ENCODE results near the gene SLC12A1. TPM values are rescaled to one million over a fixed set of nuclear protein-coding genes. Genes with fewer than 3 reads are reported as not detected.
A peak's percentile ranks its signal among the peaks of the same experiment; 100 is the strongest.

The SLC12A1 gene
- total RNA-seq, 1 donor from 2014 or later: 0.13 TPM

DNA sequence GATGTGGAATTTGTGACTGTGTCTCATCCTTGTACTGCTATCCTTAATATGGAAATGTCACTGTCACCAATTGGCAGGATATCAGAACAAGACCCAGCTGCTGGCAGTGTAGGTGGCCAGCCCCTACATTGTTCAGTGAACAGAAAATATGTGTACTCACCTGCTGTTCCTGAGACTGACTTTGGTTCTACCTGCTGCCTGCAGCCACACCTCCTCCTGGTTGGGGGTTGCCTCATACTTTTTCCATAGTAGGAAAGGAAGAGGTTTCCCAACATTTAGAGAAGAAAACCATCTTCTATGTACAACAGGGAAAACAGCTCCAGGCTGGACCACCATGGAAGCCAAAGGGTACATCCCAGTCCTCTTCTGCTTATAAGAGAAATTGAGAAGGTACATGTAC lies 35.9 kb downstream of the SLC12A1 start:
- DNase-seq (ENCODE audit: low spot score in 2 of 2, unreplicated experiment in 2 of 2): no peak
- no peak for TF ChIP-seq CTCF (IDR thresholded peaks at IDR 0.05; ENCODE audit: unreplicated experiment)
- Mint-ChIP-seq H3K9me3 (no peaks in the 10 kb centered on the region), H3K27me3 (ENCODE audit: low read depth) (no peaks in the 10 kb centered on the region), H3K4me1 (no peaks in the 10 kb centered on the region), H3K27ac (no peak overlapping the region), H3K4me3 (no peak overlapping the region), H3K36me3 (no peaks in the 10 kb centered on the region)

- no peaks in the 10 kb centered on the region for H3K4me1 Mint-ChIP-seq
- H3K9me3 Mint-ChIP-seq: no peaks in the 10 kb centered on the region
- no peak for TF ChIP-seq CTCF (IDR thresholded peaks at IDR 0.05; ENCODE audit: unreplicated experiment)
- no peaks in the 10 kb centered on the region for H3K36me3 Mint-ChIP-seq
- no peak for DNase-seq (ENCODE audit: low spot score in 2 of 2, unreplicated experiment in 2 of 2)
- no peaks in the 10 kb centered on the region for H3K27me3 Mint-ChIP-seq (ENCODE audit: low read depth)
- H3K4me3 Mint-ChIP-seq: no peak overlapping the region
- H3K27ac Mint-ChIP-seq: no peak overlapping the region
These were observed 36.4 kb downstream of the SLC12A1 start for GRCh38 chr15:48242535-48242934.

DNA sequence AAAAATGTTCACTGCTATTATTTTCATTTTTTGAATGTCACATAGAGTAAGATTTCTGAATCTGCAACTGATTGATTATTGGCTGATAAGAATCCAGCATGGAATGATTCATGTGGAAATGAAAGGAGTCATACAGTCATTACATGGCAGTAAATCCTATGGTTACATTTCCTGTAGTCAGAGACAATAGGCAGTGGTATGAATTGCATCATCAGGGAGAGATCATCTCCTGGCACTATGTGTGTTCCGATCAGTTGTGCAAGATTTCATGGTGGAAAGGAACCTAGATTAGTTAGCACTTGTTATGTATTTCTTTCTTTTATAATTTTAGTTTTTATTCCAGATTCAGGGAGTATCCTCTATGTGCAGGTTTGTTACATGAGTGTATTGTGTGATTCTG lies 38.8 kb downstream of the SLC12A1 start:
- H3K27ac Mint-ChIP-seq: no peak overlapping the region
- DNase-seq (ENCODE audit: low spot score in 2 of 2, unreplicated experiment in 2 of 2): no peak
- no peaks in the 10 kb centered on the region for H3K9me3 Mint-ChIP-seq
- H3K4me3 Mint-ChIP-seq: no peak overlapping the region
- TF ChIP-seq CTCF (IDR thresholded peaks at IDR 0.05; ENCODE audit: unreplicated experiment): no peak
- H3K4me1 Mint-ChIP-seq: no peaks in the 10 kb centered on the region
- no peaks in the 10 kb centered on the region for H3K27me3 Mint-ChIP-seq (ENCODE audit: low read depth)
- no peaks in the 10 kb centered on the region for H3K36me3 Mint-ChIP-seq

DNA sequence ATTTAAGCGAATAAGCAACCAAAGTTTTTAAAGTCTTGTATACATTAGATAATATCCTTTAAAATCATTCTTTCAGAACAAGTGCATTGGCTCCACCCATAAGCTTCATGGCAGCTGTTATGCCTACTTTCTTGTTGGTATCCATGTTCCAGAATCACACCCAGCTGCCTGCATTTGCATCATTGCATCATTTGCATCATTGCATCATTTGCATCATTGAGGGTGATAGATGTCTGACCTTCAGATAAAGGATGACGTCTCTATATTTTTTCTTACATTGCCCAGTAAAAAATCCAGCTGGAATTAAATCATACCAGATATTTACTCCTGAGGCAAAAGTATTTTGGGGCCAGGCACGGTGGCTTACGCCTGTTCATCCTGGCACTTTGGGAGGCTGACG lies 42.3 kb downstream of the SLC12A1 start:
- DNase-seq (ENCODE audit: low spot score in 2 of 2, unreplicated experiment in 2 of 2): no peak
- no peak for TF ChIP-seq CTCF (IDR thresholded peaks at IDR 0.05; ENCODE audit: unreplicated experiment)
- no peaks in the 10 kb centered on the region for H3K9me3 Mint-ChIP-seq
- H3K4me3 Mint-ChIP-seq: no peak overlapping the region
- H3K27ac Mint-ChIP-seq: no peak overlapping the region
- H3K27me3 Mint-ChIP-seq (ENCODE audit: low read depth): peaks cover 1% of the 10 kb centered on the region
- H3K4me1 Mint-ChIP-seq: peaks cover 4% of the 10 kb centered on the region
- H3K36me3 Mint-ChIP-seq: no peaks in the 10 kb centered on the region

GRCh38 chr15:48250640-48251076 lies 44.6 kb downstream of the SLC12A1 start:
- Mint-ChIP-seq H3K4me3 (no peak overlapping the region), H3K27me3 (ENCODE audit: low read depth) (peaks cover 1% of the 10 kb centered on the region), H3K27ac (no peak overlapping the region), H3K9me3 (no peaks in the 10 kb centered on the region), H3K36me3 (no peaks in the 10 kb centered on the region), H3K4me1 (peaks cover 4% of the 10 kb centered on the region)
- TF ChIP-seq CTCF (IDR thresholded peaks at IDR 0.05; ENCODE audit: unreplicated experiment): peak; percentile 46
- DNase-seq (ENCODE audit: low spot score in 2 of 2, unreplicated experiment in 2 of 2): no peak

DNA sequence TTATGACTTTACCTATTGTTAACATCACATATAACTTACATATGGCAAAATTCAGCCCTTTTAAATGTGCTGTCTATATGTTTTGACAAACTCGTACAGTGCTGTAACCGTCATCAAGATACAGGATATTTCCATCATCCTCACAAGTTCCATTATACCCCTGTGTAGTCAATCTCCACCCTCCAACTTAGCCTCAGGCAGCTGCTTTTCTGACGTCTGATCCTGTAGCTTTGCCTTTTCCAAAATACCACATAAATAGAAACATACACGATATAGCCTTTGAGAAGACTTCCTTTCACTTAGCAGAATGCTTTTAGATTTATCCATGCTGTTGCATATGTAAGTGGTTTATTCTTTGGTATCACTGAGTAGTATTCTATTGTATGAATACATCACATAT lies 47.1 kb downstream of the SLC12A1 start:
- no peak for DNase-seq (ENCODE audit: low spot score in 2 of 2, unreplicated experiment in 2 of 2)
- peaks cover 13% of the 10 kb centered on the region for H3K9me3 Mint-ChIP-seq
- peaks cover 1% of the 10 kb centered on the region for H3K27me3 Mint-ChIP-seq (ENCODE audit: low read depth)
- H3K4me1 Mint-ChIP-seq: peaks cover 4% of the 10 kb centered on the region
- H3K4me3 Mint-ChIP-seq: no peak overlapping the region
- no peak for TF ChIP-seq CTCF (IDR thresholded peaks at IDR 0.05; ENCODE audit: unreplicated experiment)
- H3K36me3 Mint-ChIP-seq: no peaks in the 10 kb centered on the region
- H3K27ac Mint-ChIP-seq: no peak overlapping the region

Data from mesothelial cell of epicardium (in vitro differentiated cells).